NCI-H748 (cell line): ENCODE data around the gene CDK5RAP2.
A peak's percentile ranks its signal among the peaks of the same experiment; 100 is the strongest.
"Not testable (repeated sequence)": the region's sequence is repeated elsewhere in the genome, so short reads cannot be mapped to it uniquely, and the experiment has no call there.

Experiments used
- DNase-seq: peaks from one replicate; lab custom pipeline; 2025; ENCODE audit not compliant: unreplicated experiment; lab: John Stamatoyannopoulos, UW

The CDK5RAP2 gene

DNA sequence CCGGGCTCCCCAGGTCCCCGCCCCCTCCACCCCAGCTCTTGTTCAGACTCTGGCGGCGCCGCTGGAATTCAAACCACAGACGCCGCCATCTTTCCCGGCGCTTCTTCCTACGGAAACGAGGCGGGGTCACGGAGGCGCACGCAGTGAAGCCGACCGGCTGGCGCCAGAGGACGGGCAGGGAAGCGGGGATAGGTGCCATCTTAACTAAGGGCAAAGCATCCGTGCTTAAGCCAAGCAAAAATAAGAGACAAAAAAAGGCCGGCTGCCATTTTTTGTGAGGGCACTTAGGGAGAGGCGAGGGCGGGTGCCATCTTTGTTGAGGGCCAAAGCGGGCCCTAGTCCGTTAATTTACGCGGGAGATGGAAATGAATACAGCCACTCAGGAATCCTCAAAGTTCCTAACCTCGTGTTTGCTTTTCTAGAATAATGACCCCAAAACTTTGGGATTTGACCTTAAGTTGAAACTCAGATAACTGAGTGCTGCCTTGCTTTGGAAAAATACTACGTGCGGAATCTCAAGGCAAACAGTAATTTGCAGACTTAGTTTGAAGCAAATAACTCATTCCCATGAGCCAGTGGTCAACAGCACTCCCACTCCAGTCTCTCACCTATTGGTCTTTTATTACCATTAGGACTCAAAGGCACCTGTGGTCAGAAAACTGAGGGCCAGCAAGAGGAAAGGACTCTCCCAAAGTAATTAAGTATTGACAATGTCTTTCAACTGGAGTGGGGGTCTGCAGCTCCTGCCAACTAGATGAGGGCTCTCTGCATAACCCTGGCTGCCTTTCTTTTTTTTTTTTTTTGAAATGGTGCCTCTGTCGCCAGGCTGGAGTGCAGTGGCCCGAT lies at the start of gene CDK5RAP2:
Gene CDK5RAP2, minus strand, starts transcription at position 117 of the 846 bp plus-strand sequence. CDS start 189 bp downstream, outside the sequence.
- peak; percentile 100 for DNase-seq

DNA sequence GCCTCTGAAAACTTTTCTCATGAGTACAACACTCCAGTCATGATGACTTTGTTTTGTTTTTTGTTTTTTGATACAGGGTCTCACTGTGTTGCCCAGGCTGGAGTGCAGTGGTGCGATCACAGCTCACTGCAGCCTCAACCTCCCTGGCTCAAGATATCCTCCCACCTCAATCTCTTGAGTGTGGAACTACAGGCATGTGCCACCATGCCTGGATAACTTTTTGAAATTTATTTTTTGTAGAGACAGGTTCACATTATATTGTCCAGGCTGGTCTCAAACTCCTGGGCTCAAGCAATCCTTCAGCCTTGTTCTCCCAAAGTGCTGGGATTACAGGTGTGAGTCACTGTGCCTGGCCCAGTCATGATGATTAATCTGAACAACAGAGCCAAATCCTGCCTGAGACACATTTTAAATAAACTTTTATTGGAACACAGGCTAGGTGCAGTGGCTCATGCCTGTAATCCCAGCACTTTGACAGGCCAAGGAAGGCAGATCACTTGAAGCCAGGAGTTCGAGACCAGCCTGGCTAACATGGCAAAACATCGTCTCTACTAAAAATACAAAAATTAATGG lies 49.0 kb upstream of the CDK5RAP2 start:
- DNase-seq: not testable (repeated sequence)

DNA sequence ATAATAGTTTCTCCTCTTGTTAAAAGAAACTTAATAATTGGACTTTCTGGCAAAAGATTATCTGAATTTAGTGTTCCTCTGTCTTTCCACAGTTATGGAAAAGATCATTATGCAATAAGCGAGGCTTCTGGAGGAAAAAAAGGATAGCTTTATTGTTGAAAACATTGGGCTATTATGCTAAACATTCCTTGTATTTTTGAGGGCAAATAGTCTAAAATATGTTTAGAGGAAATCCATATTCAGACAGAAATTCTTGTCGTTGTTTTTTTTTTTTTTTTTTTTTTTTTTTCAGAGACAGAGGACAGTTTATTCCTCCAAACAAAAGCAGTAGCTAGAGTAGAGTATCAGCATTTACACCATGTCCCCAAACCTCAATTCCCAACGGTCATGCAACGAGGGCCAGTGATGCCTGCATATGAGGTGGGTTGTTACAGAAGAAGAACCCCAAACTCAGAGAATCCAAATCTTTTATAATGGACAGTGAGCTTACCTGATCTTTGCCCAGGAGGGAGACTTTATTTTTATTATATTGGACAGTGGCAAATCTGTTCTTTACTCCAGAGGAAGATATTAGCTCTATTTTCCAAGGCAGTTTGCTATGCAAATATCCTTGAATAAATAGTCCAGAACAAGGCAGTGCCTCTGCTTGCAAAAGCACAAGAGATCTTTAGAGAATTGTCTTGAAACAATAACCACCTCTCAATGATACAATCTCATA lies 48.4 kb upstream of the CDK5RAP2 start:
- no peak for DNase-seq

DNA sequence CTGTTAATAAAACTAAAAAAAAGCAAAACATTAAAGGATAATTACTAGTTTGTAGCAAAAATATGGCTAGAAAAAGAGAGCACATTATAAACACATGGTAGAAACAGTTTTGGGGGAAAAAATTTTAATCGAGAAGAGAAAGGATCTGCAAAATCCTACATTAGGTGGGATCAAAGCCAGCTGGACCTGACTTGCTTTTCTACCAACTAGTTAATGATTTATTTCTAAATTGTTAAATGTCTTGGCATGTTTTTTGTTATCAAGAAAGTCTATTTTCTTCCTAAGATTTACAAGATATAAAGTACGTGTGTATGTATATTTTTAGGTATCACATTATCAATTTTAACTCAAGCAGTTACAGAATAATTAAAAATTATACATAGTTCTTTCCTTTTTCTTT lies 47.1 kb upstream of the CDK5RAP2 start:
- no peak for DNase-seq

DNA sequence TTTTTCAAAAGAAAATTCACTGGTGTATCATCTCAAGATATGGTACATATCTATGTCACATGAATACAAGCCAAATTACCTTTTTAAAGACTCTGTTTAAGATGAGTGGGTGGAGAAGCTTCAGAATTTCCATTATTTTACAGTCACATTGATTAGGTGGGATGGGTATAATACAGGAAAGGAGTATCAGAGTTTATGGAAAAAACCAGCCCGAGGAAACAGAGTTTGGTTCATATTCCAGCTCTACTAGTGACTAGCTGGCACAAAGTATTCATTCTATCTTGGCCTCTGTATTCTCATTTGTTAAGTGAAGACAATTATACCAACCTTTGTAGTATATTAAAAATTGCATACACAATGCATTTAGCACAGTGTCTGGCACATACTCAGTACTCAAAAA lies 46.5 kb upstream of the CDK5RAP2 start:
- DNase-seq: no peak

DNA sequence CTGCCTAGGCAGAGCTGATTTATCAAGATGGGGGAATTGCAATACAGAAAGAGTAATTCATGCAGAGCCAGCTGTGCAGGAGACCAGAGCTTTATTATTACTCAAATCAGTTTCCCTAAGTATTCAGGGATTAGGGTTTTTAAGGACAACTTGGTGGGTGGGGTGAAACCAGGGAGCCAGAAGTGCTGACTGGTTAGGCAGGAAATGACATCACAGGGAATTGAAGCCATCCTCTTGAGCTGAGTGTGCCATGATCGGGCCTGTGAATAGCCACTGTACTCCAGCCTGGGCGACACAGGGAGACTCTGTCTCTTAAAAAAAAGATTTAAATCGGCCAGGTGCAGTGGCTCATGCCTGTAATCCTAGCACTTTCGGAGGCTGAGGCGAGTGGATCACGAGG lies 45.3 kb upstream of the CDK5RAP2 start:
- DNase-seq: no peak

DNA sequence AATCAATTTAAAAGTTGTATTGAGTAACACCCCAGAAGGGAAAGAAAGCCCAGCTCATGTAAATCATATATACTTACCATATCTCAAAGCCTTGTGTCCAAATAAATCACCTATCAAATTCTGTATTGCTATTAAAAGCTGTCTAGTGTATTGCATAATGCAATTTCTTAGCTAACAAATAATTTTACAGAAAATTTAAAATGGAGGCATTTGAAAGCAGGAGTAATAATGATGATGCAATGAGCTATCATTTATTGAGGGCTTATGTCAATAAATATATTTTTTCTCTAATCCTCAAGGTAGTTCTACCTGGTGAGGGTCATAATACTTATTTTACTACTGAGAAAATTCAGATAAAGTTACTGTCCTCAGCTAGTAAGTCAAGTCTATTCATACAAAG lies 42.8 kb upstream of the CDK5RAP2 start:
- DNase-seq: no peak

DNA sequence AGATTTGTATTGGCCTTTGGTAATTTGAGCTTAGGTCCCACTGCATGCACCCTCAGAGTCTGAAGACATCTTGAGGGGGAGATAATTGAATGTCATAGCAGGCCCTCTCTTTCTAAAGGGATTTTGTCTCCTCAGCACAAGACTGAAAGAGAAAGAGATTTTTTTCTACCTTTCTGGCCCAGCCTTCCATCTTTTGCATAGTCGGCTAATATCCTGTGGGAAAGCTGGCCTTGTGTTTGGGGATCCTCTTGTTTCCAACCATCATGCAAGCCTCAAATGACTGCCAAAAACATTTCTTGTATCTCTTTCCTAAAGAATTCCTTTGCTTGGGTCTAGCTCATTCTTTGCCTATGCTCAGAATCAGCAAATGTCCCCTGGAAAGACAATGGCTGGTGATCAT lies 42.0 kb upstream of the CDK5RAP2 start:
- DNase-seq: no peak

DNA sequence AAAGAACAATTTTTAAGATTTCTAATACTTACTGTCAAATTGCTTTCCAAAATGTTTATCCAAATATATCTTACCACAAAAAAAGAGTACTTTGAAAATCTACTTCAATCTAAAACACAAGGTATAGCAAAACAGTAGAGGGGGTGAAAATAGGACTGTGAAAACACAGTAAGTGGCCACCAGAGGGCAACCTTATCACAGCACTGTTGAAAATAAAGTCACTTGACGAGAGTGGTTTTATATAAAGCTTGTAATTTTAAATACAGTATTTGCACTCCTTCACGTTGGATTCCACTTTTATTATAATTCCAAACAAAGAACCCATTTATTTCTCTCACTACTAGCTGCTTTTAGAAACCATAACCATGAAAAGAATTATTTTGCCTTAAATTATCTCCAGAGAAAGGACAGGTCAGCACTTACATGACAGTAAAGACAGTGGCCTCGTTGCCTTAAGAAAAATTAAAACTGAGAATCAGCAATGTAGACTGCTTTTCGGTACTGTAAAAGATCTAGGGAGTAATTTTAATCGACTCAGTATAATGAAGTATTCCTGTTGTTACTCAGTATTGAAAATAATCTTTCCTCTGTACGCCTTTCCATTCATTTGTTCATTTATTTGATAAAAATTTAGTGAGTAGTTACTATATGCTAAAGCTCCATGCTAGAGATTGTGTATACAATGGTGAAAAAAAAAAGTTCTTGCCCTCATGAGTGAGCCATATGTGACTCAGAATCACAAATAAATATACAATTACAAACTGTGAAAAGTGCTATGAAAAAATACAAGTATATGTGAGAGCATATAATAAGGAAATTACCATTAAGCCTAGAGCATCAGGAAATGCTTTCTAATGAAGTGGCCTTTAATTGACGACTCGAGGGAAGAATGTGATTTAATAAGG lies 40.0 kb upstream of the CDK5RAP2 start:
- DNase-seq: peak; percentile 71

DNA sequence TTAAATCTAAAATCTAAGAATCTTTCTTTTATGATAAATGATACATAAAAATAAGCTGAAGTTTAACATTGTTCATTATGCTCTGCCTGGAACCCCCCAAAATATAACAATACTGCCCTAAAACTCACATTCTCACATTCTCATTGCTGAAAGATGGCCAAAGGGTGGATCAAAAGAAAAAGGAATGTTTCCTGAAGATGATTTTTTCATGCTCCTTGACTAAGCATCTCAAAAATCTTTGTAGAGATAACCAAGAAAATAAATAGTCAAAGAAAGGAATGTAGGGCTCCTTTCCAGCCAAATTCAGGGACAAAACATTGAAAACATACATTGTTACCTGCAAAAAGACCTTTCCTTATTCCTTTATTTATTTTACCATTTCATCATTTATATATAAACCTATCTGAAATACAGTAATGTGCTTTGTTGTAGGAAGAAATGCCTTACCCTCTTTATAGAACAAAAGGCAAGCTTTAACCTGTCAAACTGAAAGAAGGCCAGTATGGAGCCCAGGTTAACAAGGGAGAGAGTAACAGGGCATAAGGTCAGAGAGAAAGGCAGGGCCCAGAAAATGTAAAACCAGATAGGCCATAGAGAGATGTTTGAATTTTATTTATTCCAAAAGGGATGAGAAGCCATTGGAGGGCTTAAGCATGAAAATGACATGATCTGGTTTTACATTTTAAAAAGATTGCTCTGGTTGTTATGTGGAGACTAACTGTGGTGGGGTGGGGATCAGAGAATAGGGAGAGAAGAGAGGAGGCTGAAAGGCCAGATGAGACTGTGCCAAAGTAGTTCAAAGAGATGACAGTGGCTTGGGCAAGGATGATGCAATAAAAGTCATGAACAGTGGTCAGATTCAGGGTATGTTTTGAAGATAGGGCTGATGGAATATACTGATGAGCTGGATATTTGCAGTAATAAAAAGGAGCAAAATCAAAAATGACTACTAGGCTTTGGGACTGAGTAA lies 37.3 kb upstream of the CDK5RAP2 start:
- no peak for DNase-seq

DNA sequence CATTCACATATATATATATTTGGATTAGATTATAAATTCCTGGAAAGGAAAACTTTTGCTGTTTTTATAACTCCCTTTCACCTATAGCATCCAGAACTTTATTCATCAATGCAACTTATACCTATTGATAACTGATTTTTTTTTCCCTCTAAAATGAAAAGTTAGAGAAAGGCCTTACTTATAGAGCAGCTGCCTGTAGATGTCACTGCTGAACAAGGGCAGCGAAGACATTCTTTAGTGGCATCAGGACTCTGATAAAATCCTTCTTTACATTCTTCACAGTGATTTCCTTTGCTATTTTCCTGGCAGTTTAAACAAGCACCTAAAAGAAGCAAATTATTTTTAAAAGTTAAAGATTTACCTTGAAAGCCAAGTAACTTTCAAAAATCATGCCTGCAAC lies 32.3 kb upstream of the CDK5RAP2 start:
- no peak for DNase-seq

DNA sequence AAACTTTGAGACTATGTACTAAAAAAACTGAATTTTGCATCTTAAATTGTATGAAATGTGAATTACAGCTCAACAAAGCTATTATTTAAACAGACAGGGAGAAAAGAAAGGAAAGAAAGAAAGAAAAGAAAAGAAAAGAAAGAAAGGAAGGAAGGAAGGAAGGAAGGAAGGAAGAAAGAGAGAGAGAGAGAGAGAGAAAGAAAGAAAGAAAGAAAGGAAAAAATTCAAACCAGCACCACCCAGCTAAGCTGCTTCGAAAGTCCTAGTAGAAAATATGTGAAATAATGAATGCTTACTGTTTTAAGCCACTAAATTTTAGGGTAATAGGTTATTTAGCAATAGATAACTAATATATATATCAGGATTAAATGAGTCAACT lies 31.7 kb upstream of the CDK5RAP2 start:
- no peak for DNase-seq

DNA sequence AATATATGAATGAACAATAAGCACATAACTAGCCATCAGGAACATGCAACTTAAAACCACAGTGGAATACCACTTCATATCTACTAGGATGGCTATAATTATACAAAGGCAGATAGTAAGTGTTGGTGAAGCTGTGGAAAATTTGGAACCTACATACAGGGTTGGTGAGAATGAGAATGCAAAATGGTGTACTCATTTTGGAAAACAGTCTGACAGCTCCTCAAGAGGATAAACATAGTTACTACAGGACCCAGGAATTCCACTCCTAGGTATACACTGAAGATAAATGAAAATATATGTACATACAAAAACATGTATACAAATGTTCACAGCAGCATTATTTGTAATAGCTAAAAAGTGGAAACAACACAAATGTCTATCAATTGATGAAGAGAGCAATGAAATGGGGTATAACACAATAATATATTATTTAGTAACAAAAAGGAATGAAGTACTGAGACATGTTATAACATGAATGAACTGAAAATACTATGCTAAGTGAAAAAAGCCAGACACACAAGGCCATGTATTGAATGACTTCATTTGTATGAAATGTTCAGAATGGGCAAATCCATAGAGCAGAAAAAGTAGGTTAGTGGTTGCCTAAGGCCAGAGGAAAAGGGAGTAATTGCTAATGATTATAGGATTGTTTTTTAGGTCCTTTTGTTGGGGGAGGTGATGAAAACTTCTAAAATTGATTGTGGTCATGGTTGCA lies 31.2 kb upstream of the CDK5RAP2 start:
- peak; percentile 5 for DNase-seq

DNA sequence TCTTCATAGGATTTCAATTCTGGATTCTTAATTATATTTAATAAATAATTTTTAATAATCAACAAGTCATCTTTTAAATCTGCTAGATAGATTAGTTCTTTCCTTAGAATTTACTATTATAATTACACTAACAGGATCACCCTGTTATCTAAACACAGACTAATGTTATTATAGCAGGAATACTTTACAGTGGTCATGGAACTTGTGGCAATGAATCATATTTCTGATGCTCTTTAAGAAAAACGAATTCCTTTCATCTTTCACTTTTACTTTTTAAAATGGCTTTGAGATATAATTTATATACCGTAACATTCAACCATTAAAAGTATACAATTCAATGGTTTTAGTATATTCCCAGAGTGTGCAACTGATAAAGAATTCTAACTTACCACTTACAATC lies 29.7 kb upstream of the CDK5RAP2 start:
- no peak for DNase-seq

DNA sequence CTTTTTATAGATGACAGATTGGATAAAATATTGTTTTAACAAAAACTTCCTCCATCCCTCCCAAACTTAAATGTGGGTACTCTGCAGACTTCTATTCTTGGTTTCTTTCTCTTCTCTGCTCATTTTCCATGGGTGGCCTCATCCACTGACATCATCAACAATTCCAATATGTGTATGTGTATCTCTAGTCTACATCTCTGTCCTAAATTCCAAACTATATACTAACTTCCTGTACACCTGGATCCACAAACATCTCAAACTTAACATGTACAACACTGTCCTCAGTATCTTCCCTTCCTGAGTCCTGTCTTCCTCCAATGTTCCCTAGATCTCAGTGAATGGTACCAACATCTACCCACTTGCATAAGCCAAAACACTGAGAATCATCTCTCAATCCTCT lies 28.5 kb upstream of the CDK5RAP2 start:
- no peak for DNase-seq

DNA sequence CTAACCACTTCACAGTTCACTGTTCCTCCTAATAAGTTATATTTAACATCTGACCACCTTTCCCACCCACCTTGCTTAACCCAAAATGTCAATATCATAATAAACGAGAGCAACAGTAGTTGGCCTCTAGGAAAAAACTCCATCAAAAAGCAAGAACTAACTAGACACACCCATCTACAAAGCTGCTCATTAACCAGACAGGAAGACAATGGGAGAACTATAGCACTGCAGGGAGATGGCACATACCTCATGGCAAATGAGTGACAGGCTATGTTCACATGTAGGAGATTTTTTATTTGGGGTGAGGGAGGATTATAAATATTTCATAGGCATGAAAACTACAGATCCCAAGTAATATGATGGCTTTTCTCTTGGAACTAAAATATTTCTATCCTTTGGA lies 23.6 kb upstream of the CDK5RAP2 start:
- no peak for DNase-seq

DNA sequence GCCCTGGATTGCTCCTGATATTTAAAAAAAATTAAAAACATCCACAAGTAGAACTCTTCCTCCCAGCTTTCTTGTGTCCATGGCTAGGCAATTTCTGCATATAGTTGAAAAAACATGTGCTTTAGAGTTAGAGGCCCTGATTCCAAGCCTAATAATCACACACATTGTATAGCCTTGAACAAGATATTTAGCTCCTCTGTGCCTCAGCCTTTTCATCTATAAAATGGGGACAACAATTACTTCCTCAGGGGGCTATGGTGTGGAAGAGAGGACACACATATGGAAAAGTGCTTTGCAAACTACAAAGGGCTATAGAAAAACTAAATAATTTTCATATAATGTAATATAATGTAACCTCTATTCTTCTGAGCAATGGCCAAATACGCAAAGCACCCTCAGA lies 23.0 kb upstream of the CDK5RAP2 start:
- DNase-seq: no peak

DNA sequence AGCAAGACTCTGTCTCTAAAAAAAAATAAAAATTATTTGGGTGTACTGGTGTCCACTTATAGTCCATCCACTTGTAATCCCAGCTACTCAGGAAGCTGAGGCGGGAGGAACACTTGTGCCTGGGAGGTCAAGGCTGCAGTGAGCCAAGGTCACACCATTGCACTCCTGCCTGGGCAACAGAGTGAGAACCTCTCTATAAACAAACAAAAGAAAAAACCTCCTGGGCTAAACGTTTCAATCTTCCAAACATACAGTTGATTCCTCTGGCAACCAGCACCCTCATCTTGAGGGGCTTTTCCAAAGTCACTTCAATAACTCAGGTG lies 13.9 kb upstream of the CDK5RAP2 start:
- DNase-seq: no peak

DNA sequence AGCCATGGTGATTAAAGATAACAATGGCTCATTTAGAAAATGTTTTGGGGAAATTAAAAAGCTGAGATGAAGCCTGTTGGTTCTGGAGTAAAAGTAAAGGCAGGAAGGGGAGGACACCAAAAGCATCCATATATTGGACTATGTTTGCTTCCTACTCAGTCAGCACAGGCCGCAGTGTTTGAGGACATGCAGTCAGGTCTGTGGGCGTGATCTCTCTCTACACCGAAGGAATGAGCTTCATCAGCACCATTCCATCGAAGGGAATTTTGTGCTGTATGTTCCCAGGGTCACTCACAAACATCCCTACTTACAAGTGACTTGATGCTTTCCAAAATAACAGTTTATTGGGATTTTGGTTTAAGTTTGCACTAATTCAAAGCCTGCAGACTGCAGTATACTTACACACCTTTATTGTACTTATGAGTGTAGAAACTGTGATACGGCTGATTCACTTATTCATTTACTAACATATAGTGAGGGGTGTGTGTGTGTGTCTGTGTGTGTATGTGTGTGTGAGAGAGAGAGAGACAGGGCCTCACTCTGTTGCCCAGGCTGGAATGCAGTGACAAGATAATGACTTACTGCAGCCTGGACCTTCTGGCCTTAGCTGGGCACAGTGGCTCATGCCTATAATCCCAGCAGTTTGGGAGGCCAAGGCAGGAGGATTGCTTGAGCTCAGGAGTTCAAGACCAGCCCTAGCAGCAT lies 13.4 kb upstream of the CDK5RAP2 start:
- DNase-seq: no peak
